ENCODE data around the gene NFX1.

DNA sequence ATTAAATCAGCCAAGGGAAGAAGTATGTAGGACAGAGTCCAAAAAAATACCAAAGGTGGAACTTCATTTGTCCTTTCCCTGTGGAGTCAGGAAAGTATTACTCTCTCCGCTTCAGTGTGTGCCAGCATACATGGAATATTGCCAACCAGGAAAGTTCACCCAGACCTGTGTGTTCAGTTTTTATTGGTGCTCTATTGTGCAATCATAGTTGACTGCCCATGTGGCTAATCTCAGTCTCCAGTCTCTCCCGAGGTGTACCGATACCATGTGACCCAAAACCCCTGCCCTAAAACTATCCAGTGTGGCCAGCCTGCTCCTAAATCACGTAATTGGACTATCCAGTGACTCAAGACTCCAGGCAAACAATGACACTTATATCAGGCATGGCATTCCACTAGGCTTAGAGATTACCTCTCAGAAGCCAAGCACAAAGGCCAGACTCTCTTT is 38.8 kb downstream of the NFX1 start:
- TF ChIP-seq CTCF (IDR thresholded peaks at IDR 0.05) (no peak), EZH2 (IDR thresholded peaks at IDR 0.05) (no peak), EZH2phosphoT487 (IDR thresholded peaks at IDR 0.05) (no peak)
